SH-SY5Y (cell line): ENCODE data around the gene PNPLA2.

Experiments used
- GATA2 ChIP-seq: IDR thresholded peaks from 2 replicates; pipeline ENCODE4 v1.6.1; 2011; ENCODE audit warnings: mild to moderate bottlenecking, low read depth, low read length
- GATA3 ChIP-seq: IDR thresholded peaks from 2 replicates; pipeline ENCODE4 v1.6.1; 2011; ENCODE audit warnings: low read depth, mild to moderate bottlenecking, low read length, moderate library complexity

Gene PNPLA2

DNA sequence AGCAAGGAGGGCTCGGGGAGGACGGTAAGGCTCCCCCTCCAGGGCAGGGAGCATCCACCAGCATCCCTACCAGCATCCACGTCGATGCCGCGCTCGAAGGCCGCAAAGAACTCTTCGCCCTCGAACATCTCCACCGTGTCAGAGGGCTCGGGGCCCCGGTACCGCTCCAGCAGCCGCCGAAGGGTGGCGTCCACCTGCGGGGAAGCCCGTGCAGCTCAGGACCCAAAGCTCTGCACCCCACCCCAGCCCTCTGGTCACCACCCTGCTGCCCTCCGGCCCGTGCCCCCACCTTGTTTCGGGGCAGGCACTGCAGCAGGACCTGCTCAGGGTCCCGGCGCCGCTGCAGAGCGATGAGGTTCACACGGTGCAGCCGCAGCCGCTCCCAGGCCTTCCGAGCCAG is 18.2 kb upstream of the PNPLA2 start:
- no peak for TF ChIP-seq GATA3
- TF ChIP-seq GATA2, result no peak

DNA sequence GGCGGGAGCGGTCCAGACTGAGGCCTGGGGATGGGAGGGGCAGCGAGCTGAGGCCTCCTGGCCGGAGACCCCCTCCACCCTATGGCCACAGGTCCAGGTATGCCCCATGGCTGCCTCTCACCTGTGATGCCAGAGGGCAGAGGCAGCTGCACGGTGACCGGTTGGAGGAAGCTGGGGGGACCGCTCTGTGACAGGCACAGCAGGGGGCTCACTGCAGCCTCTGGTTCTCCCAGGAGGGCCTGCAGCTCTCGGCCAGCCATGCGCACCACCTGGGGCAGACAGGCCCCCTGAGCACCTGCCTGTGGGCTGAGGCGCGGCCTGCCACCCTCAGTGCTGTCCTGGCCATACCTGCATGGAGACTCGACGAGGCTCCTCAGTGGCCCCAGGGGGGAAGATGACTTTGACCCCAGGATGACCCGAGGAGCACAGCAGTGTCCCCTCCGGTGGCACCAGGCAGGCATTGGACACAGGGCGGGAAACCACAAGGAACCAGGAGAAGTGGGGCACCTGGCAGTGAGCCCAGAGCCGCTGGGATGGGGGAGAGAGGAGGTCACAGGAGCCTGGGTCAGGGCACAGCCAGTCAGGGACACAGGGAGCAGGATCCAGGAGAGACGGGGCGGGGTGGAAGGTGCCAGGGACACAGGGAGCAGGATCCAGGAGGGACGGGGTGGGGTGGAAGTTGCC is 17.5 kb upstream of the PNPLA2 start:
- TF ChIP-seq GATA2, result no peak
- TF ChIP-seq GATA3, result no peak

DNA sequence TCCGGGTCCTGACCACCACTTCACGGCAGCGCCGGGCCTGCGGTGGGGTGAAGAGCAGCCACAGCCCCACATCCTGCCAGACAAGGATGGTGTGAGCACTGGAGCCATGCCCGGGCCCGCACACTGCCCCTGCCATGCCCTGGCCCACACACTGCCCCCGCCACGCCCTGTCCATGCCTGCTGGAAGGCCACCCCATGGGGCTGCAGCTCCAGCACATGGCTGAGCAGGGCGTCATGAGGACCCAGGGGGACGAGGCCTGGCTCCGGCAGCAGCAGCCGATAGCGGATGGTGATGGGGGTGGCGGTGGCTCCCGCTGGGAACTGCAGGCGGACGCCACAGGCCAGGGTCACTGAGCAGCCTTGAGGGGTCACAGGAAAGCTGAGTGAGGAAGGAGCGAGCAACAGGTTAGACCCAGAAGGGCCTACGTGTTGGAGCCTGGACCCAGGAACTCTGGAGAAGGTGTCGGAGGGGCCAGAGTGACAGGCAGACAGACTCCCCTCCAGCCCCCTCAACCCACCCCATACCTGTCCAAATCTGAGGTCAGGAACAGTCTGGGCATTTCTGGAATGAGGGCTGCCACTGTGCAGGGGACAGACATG is 16.6 kb upstream of the PNPLA2 start:
- TF ChIP-seq GATA3 (no peak), GATA2 (no peak)

DNA sequence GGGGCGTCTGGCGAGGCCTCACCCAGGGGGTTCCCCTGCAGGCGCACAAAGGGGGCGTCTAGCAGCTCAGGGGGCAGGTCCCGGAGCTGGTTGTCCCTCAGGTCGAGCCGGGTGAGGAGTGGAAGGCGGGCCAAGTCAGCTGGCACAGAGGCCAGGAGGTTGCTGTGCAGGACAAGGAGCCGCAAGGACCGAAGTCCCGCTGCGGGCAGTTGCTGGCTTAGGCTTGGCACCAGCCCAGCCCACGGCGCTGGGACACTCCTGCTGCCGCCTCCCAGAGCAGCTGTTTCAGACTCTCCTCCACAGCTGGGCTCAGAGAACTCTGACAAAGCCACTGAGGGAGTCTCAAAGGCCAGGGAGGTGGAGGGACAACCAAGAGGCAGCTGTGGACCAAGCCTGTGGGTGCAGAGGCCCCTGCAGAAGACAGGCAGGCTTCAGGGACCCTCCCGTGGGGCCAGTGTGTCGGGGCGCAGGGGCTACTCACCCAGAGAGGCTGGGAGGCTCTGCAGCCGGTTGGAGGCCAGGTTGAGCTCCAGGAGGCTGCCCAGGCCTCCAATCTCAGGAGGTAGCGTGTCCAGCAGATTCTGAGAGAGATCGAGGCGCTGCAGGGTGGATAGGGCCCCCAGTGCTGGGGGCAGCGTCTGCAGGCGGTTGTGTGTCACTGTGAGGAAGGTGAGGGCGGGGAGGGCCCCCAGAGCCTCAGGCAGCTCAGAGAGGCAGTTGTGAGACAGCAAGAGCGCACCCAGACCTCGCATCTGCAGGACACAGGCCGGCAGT is 15.8 kb upstream of the PNPLA2 start:
- TF ChIP-seq GATA2, result no peak
- TF ChIP-seq GATA3, result no peak

DNA sequence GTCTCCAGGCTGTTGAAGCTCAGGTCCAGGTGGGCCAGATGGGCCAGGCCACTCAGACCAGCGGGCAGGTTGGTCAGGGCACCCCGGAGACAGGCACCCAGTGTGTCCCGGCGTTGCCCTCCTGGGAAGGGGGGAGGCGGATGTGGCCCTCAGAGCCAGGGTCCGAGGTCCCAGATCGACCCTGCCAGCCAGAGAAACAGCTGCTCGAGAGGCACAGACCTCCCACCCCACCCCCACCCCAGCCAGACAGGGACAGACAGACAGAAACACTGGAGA is 15.3 kb upstream of the PNPLA2 start:
- TF ChIP-seq GATA3 (no peak), GATA2 (no peak)

DNA sequence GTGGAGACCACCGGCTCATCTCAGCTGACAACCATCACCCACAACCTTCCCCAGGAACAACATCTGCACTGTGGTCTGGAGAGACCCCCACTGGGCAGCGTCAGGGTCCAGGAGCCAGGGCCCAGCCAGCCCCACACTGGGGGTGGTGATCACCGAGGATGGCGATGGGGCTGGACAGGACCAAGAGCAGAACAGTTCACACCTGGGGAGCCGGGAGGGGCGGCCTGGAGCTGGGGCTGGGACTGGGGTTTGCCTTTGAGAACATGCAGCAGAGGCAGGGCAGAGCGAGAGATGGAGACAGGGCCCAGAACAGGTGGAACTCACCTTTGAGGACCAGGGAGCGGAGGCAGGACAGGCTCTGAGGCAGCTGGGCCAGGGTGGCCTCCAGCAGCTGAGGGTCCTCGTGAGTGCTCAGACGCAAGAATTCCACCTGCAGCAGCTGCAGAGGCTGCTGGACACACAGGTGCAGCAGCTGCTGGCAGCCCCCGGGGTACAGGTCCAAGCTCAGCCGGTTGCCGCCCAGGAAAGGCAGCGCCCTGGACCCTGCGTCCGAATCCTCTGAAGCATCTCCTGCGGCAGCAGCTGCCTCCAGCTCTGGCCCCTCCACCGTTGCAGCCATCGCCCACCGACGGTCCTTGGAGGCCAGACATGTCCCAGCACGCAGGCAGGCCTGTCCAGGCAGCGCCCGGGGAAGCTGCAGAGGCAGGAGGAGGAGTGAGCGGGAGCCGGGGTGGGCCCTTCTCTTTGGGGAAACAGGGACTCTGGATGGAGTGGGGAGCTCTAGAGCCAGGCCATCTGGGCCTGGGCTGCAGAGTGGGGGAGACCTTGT is 14.7 kb upstream of the PNPLA2 start:
- TF ChIP-seq GATA3 (no peak), GATA2 (no peak)

DNA sequence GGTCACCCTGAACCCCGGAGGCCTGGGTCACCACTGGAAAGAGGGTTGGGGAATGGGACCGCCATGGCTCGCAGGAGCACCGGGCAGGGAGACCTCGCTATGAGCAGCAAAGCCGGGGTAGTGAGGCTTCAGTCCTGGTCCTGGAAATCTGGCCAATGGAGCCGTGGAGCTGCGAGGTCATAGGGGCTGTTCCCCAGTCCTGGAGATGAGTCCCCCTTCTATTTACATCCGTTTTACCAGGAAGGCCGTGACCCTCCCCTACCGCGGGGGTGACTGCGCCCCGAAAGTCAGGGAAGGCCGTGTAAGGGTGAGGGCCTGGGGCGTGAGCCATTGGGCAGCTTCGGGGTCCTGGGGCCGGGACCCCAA is 14.1 kb upstream of the PNPLA2 start:
- no peak for TF ChIP-seq GATA3
- no peak for TF ChIP-seq GATA2

DNA sequence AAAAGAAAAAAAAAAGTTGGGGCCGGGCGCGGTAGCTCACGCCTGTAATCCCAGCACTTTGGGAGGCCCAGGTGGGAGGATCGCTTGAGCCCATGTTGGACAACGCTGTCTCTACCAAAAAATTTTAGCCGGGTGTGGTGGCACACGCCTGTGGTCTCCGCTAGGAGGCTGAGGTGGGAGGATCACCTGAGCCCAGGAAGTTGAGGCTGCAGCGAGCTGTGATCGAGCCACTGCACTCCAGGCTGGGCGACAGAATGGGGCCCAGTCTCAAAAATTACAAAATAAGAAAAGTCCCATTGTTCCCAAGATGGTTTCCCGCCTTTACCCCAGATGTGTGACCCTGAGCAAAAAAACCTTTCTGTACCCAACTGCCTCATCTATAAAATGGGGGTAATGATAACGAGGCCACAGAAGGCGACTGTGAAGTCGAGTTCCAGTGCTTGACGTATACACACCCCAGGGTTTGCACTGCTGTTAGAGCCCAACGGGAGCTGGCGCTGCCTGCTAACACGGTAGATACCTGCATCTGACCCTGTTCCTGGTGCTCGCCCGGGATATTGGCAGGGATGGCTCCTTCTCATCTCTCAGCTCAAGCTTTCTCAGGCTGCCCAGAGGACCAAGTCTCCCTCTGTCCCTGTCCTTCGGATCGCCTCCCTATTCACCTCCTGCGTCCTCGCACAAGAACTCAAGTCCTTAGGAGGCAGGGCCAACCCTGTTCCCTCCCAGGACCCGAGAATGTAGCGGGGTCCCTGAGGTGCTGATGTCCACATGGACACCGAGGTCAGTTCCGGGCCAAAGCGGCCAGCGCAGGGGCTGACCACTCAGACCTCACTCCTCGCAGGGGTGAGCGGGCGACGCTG is 10.1 kb upstream of the PNPLA2 start:
- TF ChIP-seq GATA3, result no peak
- no peak for TF ChIP-seq GATA2

DNA sequence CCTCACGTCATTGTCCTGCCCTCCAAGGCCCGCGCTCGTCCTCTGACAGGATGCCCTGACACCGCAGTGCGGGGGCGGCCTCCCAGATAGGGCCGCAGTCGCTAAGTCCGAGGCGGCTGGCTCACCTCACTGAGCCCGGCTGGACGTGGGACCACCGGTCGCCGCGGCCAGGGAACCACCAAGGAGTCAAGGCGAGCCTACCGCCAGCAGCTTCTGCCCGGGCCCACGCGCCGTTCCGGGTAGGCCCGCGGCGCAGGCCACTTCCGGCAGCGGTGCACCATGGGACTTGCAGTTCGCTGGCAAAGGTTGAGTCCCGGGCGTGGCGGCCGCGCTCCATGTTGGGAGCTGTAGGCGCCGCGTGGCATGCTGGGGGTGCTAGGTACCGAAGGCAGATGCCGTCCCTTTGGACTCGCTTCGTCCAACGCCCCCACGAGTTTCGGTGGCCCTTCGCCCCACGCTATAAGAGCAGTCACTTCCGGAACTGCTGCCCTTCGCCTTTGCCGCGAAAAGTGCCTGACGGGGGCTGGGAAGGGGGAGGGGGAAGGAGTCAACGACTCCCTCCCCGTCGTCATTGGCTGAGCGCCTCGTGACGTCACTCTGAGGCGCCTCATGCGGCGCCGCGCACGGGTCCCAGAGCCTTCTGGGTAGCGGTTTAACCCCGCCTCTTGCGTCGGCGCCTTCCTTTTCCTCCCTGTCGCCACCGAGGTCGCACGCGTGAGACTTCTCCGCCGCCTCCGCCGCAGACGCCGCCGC is 9.3 kb upstream of the PNPLA2 start, which contains the start of gene RPLP2:
RPLP2 (plus strand) TSS at position 681 of the 753 bp plus-strand sequence. CDS start 268 bp downstream, outside the sequence.
- TF ChIP-seq GATA2, result no peak
- TF ChIP-seq GATA3, result no peak

DNA sequence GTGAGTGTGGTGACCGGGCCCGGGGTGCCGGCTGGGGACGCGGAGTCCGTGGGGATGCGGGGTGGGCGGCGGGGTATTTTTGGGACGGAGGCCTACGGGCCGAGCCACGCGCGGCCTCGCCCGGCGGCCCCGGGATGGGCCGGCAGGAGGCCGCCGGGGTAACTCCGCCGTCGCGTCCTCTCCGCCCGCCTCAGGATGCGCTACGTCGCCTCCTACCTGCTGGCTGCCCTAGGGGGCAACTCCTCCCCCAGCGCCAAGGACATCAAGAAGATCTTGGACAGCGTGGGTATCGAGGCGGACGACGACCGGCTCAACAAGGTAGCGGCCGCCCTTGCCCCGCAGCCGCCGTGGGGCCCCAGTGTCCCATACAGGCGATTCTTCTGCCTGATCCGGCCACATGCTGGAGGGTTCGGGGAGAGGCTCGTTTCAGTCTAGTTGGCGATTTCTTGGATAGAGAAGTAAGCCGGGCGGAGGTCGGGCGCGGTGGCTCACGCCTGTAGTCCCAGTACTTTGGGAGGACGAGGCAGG is 8.6 kb upstream of the PNPLA2 start:
- TF ChIP-seq GATA3 (no peak), GATA2 (no peak)

DNA sequence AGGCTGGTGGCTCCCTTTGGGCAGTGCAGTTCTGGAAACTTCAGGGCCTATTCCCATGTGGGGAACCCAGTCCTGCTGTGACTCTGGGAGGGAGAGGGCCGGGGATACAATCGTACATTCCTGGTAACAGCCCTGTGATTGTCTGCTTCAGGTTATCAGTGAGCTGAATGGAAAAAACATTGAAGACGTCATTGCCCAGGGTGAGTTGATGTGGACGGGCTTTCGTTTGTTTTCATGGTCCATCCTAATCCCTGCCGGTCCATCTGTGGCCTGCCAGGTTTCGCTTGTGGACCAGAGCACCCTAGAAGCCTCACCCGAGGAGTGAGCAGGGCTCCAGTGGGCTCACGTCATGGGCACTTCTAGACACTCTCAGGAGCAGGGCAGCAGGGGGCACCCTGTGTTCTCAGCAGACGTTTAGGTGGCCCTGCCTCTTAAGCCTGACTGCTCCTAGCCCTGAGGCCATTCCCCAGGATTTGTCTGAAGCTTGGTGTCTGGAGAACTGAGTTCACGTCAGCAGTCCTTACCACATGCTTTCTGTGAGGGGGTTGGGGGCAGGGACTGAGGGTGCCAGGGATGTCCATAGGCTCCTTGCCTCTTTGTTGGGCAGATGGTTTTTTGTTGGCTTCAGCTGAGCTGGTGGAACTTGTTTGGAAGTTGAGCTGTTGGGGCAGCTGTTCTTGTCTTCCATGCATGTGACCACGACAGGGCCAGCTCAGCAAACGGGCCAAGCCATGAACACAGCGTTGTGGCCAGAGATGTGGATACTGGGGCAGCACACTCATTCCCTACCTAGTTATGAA is 7.1 kb upstream of the PNPLA2 start:
- TF ChIP-seq GATA2 (no peak), GATA3 (no peak)

DNA sequence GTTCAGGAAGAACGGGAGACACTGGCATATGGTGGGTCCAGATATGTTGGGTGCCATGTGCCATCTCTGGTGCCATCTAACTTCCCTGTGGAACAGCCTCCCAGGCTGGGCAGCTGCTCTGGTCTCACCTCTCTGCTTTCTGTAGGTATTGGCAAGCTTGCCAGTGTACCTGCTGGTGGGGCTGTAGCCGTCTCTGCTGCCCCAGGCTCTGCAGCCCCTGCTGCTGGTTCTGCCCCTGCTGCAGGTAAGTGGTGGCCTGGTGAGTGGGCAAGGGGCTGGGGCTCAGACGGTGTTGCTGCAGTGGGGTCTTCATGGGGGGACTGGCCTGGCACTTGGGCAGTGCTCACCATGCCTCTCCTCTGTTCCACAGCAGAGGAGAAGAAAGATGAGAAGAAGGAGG is 6.3 kb upstream of the PNPLA2 start:
- TF ChIP-seq GATA3, result no peak
- TF ChIP-seq GATA2, result no peak
